ENCODE data around the gene ZNF335.

GRCh38 chr20:45927071-45927878 is 44.7 kb downstream of the ZNF335 start:
- TF ChIP-seq GATA2 (IDR thresholded peaks at IDR 0.05; ENCODE audit: low read depth, low read length) (no peak), GATA3 (IDR thresholded peaks at IDR 0.05; ENCODE audit: low read depth, low read length) (no peak)

Data from SH-SY5Y (cell line).